PC-9 (cell line): ENCODE measurements around the gene TCF4. TPM values are rescaled to one million over a fixed set of nuclear protein-coding genes. Genes with fewer than 3 reads are reported as not detected.

Source experiments
- BruUV-seq: library from RNA; stranded (reverse); fragments of 400-500 nt; replicated peaks from 2 replicates; lab custom pipeline; 2021; lab: Mats Ljungman, UMichigan
- CTCF ChIA-PET: fragments of 300-600 bp; sonication (Branson Sonifier 250); formaldehyde crosslinking; loops from one replicate; lab custom pipeline; 2022; ENCODE audit warnings: antibody characterized with exemption; lab: Charles Lee
- POLR2A ChIA-PET: fragments of 300-600 bp; sonication (Branson Sonifier 250); formaldehyde crosslinking; loops from one replicate; lab custom pipeline; 2022; ENCODE audit warnings: antibody characterized with exemption; ENCODE audit not compliant: unreplicated experiment; lab: Charles Lee
- DNase-seq, 2 experiments: peaks; one replicate each; pipeline versions ENCODE4 v3.0.0 to v3.0.0-alpha.2; 2015 to 2022; ENCODE audit warnings: mixed read lengths in 1 of 2
- H2AFZ ChIP-seq: fragments of 200-600 bp; sonication (generic); 2 replicates; pipeline ENCODE4 v1.8.1; 2017; ENCODE audit warnings: antibody characterized with exemption
- H3F3A ChIP-seq: fragments of 200-600 bp; sonication (generic); 2 replicates; pipeline ENCODE4 v1.8.1; 2017; ENCODE audit warnings: antibody characterized with exemption, mild to moderate bottlenecking, low read depth; ENCODE audit not compliant: insufficient read depth
- H3K27ac ChIP-seq: fragments of 200-600 bp; sonication (generic); 2 replicates; pipeline ENCODE4 v1.6.1; 2016; ENCODE audit warnings: mixed run types
- H3K27me3 ChIP-seq: fragments of 200-600 bp; sonication (generic); 2 replicates; pipeline ENCODE4 v1.6.1; 2016; ENCODE audit warnings: low read depth, mixed run types; ENCODE audit not compliant: insufficient read depth
- H3K36me3 ChIP-seq: fragments of 200-600 bp; sonication (generic); 2 replicates; pipeline ENCODE4 v1.6.1; 2016; ENCODE audit warnings: low read depth, mixed run types
- H3K4me1 ChIP-seq: fragments of 200-600 bp; sonication (generic); replicated peaks from 2 replicates; pipeline ENCODE4 v1.6.1; 2016; ENCODE audit warnings: mixed run types; ENCODE audit not compliant: insufficient read depth
- H3K4me2 ChIP-seq: fragments of 200-600 bp; sonication (generic); 2 replicates; pipeline ENCODE4 v1.6.1; 2017; ENCODE audit warnings: mixed run types
- H3K4me3 ChIP-seq: fragments of 200-600 bp; sonication (generic); 2 replicates; pipeline ENCODE4 v1.6.1; 2016; ENCODE audit warnings: mixed run types
- H3K79me2 ChIP-seq: fragments of 200-600 bp; sonication (generic); 2 replicates; pipeline ENCODE4 v1.6.1; 2017; ENCODE audit warnings: low read depth, mixed run types
- H3K9me2 ChIP-seq: fragments of 200-600 bp; sonication (generic); 2 replicates; pipeline ENCODE4 v1.8.1; 2017; ENCODE audit warnings: mild to moderate bottlenecking; ENCODE audit not compliant: insufficient read depth
- H3K9me3 ChIP-seq: fragments of 200-600 bp; sonication (generic); 2 replicates; pipeline ENCODE4 v1.8.1; 2016; ENCODE audit warnings: low read depth; ENCODE audit not compliant: insufficient read depth
- H4K20me1 ChIP-seq: fragments of 200-600 bp; sonication (generic); 2 replicates; pipeline ENCODE4 v1.8.1; 2017; ENCODE audit not compliant: insufficient read depth
- EZH2 ChIP-seq: fragments of 200-600 bp; sonication (generic); IDR thresholded peaks from 2 replicates; pipeline ENCODE4 v1.8.0; 2017; ENCODE audit warnings: antibody characterized with exemption, low read depth
- intact Hi-C: fragments of 100-400 bp; cut with micrococcal nuclease; formaldehyde crosslinking; loops from one replicate; pipeline ENCODE4 v1.10.0; 2022; ENCODE audit not compliant: unreplicated experiment
- total RNA-seq: library from RNA; stranded (reverse); gene quantifications from 2 replicates; pipeline ENCODE4 v1.2.3, GENCODE V29; 2021
- TF ChIP-seq, protein P1 (sequence below): fragments of 200-600 bp; sonication (generic); conservative IDR thresholded peaks from 2 replicates; pipeline ENCODE4 v1.6.1; 2017; ENCODE audit warnings: mixed run types, antibody characterized with exemption, mild to moderate bottlenecking, moderate library complexity

The TCF4 gene
- total RNA-seq, 1 experiment from 2014 or later: 0.74 TPM

DNA sequence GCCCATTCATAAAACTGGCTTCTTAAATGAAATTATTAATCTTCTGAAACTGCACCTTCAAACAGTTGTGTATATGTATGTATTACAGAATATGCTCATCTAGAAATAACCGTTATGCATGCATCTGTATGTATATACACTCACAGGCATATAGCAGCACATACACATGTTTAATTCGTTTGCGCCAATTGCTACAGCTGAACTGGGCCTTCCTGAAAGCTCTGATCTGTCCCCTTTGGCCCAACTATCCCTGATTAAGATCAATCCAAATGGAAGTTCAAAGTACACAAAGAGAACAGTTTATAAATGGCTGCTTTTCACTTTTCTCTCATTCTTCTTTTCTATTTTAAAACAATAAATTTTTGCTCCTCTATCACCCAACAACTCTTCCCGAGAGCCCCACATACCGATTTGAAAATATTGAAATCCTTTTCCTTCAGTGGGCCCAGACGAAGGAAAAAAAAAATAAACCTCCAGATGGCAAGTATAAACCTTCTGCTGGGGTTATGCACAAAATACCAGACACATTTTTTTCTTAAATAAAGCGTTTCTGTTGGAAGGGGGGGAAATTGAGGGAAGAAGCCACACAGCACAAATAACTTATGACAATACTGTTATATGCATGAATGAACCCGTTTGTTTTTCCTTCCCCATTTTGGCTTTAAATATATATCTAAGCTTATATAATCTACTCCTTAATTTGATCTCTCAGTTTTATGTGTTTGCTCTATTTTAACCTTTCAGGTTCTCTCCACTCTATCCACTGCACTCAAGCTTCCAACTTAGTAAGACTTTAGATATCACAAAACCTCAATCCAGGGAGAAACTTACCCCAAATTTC lies 267.3 kb downstream of the TCF4 start:
- ChIA-PET CTCF (no interaction called here), POLR2A (no interaction called here)
- DNase-seq: no peak
- H4K20me1 ChIP-seq: no peaks in the 10 kb centered on the region
- H3K4me1 ChIP-seq: no peaks in the 10 kb centered on the region
- no peaks in the 10 kb centered on the region for H3K36me3 ChIP-seq
- no peaks in the 10 kb centered on the region for H3K9me2 ChIP-seq
- no TSS peak for BruUV-seq
- H2AFZ ChIP-seq: no peak overlapping the region
- no peaks in the 10 kb centered on the region for H3K27me3 ChIP-seq
- H3K79me2 ChIP-seq: no peaks in the 10 kb centered on the region
- H3K4me2 ChIP-seq: no peak overlapping the region
- no peak overlapping the region for H3K27ac ChIP-seq
- no peaks in the 10 kb centered on the region for H3F3A ChIP-seq
- no peaks in the 10 kb centered on the region for H3K9me3 ChIP-seq
- H3K4me3 ChIP-seq: no peak overlapping the region
- no peak for TF ChIP-seq EZH2
- TF ChIP-seq, protein P1, sequence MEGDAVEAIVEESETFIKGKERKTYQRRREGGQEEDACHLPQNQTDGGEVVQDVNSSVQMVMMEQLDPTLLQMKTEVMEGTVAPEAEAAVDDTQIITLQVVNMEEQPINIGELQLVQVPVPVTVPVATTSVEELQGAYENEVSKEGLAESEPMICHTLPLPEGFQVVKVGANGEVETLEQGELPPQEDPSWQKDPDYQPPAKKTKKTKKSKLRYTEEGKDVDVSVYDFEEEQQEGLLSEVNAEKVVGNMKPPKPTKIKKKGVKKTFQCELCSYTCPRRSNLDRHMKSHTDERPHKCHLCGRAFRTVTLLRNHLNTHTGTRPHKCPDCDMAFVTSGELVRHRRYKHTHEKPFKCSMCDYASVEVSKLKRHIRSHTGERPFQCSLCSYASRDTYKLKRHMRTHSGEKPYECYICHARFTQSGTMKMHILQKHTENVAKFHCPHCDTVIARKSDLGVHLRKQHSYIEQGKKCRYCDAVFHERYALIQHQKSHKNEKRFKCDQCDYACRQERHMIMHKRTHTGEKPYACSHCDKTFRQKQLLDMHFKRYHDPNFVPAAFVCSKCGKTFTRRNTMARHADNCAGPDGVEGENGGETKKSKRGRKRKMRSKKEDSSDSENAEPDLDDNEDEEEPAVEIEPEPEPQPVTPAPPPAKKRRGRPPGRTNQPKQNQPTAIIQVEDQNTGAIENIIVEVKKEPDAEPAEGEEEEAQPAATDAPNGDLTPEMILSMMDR: no peak
- intact Hi-C loops: no loop called here

DNA sequence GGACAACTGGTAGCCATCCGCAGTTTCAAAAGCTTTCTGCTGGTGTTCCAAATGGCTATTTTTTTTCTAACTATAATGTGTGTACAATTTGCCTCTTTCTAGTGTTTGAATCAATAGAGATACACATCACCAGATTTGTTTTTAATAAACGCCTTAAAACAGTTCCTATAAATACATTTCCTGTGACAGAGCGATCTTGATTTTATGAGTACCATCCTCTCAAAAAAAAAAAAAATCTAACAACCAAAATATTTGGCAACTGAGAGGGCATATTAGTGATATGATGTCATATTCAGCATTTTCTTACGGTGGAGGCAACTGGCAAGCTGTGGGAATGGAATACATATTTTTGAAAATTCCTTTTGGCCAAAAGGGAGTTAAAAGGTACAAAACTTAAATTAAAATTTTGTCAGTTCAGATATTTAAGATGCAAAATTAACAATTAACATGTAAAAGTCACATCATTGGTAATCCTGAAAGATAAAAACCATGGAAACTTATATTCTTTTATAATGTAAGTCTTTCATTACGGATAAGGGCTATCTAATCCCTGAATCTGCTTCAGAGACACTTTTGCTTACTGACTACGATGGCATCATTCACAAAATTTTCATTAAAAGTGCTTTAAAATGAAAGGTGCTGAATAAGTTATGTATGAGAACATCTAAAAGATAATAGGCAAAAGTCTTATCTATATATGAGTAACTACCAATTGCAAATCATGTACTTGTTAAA lies 268.4 kb downstream of the TCF4 start:
- Histone ChIP-seq H3K4me2 (no peak overlapping the region), H3K4me3 (no peak overlapping the region), H3K79me2 (no peaks in the 10 kb centered on the region), H3K9me3 (no peaks in the 10 kb centered on the region), H3K27ac (no peak overlapping the region), H3K36me3 (no peaks in the 10 kb centered on the region), H2AFZ (no peak overlapping the region), H3F3A (no peaks in the 10 kb centered on the region), H3K27me3 (no peaks in the 10 kb centered on the region), H3K4me1 (no peaks in the 10 kb centered on the region), H4K20me1 (no peaks in the 10 kb centered on the region), H3K9me2 (no peaks in the 10 kb centered on the region)
- no TSS peak for BruUV-seq
- TF ChIP-seq, protein P1: no peak
- TF ChIP-seq EZH2: no peak
- intact Hi-C loops: no loop called here
- ChIA-PET CTCF (no interaction called here), POLR2A (no interaction called here)
- DNase-seq: no peak

DNA sequence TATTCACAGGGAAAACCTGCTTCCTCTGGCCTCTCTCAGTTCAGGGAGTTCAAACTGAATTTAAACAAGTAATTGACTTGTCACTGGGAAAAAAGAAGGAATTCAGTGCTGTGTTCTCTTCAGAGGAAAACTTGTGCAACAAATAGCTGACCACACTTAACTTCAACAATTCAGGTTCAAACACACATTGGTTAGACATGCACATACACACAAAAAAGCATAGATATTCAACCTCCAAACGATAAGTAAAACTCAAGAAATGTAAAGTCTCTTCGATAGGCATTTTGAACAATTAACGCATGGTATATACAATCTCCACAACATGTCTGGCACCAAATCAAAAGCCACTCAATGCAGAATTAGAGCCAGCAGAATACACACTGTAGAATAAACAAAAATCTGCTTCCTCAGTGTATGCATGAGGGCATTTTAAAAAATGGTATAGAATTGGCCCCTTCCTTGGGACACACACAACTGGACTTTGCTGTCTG lies 269.0 kb downstream of the TCF4 start:
- H3K9me2 ChIP-seq: no peaks in the 10 kb centered on the region
- H3K27ac ChIP-seq: no peak overlapping the region
- H3K4me2 ChIP-seq: no peak overlapping the region
- H3K79me2 ChIP-seq: no peaks in the 10 kb centered on the region
- H3F3A ChIP-seq: no peaks in the 10 kb centered on the region
- BruUV-seq: no TSS peak
- no peaks in the 10 kb centered on the region for H3K4me1 ChIP-seq
- DNase-seq: no peak
- CTCF ChIA-PET: no interaction called here
- no peaks in the 10 kb centered on the region for H3K9me3 ChIP-seq
- no peak overlapping the region for H2AFZ ChIP-seq
- intact Hi-C loops: no loop called here
- no peak overlapping the region for H3K4me3 ChIP-seq
- POLR2A ChIA-PET: no interaction called here
- H4K20me1 ChIP-seq: no peaks in the 10 kb centered on the region
- no peaks in the 10 kb centered on the region for H3K27me3 ChIP-seq
- no peaks in the 10 kb centered on the region for H3K36me3 ChIP-seq
- TF ChIP-seq, protein P1: no peak
- TF ChIP-seq EZH2: no peak
